Stimulated activated CD4-positive, alpha-beta T cell treated with anti-CD3 and anti-CD28 coated beads, Interleukin-15, amount 100 ng/mL, for 24 hours (primary cell): ENCODE measurements around the gene VDR.

Source experiments
- DNase-seq: peaks from one replicate; pipeline ENCODE4 v3.0.0-alpha.2; 2020

The VDR gene

GRCh38 chr12:47927346-47927745 is 22.6 kb upstream of the VDR start:
- DNase-seq: no peak

DNA sequence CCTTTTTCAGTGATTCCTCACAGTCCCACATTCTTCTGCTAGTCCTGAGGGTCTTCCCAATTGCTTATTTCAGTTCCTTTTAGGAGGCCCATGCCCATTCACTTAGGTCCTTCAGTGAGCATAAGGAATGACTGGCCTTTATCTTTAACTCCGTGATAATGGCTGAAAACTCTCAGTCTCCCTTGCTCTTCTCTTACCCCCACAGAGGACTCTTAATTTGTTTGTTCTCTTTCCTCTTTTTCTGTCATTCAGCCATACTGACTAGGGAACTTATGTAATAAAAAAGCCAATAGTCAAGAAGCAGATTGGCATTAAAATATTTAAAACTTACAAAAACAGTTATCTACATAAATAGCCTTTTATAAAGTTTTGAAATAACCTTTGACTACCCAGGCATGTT is 17.1 kb upstream of the VDR start:
- no peak for DNase-seq

DNA sequence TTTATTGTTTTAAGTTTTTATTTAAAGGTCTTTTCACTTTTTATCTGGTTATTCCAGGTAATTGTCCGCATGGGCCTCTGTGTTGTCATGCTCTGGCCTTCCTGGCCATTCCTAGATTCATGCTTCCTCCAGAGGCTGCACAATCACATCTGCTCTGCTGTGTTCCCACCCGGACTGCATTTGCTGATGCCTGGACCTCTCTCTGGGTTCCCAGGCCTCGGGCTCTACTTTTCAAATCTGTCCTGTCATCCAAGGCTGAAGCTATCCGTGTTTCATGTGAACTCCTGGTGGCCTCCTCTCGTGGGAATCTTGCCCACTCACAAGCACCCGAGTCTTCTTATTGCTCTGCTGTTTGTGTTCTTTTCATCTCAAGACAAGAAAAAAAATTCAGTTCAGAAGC is 16.1 kb upstream of the VDR start:
- no peak for DNase-seq

- no peak for DNase-seq
These were observed 8.3 kb upstream of the VDR start for GRCh38 chr12:47913081-47913480.

DNA sequence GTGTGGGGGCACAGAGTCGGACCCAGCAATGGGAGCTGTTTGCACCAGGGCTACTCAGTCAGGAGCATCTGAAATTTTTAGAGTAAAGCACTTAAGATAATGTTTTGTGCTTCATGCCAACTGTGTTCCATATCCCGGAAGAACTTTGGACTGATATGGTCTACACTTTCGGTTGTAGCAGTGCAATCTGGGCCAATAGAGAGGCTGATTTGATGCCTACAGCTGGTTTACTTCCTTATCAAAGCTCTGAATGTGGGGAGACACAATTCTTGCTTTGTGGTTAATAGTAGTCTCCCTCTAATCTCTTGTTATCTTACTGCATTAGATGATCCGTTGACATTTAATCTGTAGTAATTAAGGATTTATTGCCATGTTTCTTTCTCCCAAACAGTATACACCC is 7.8 kb upstream of the VDR start:
- DNase-seq: no peak

DNA sequence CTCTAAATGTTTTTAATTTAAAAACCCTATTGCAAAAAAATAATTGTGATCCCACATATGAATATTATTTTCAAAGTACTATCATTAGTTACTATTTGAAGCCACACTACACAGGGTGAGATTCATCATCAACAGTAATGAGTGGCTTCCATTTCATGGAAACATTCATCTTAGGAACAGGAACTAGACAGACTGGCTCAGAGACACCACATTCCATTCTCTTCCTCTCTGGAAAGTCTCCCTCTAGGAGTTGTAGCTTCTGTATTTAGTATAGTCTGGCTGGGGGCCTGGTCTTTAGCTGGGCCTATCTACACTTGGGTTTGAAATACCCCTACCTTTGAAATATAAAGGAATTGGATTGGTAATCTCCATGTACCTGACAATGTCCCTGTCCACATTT is 6.2 kb upstream of the VDR start:
- DNase-seq: no peak

- no peak for DNase-seq
These were observed 5.7 kb upstream of the VDR start for GRCh38 chr12:47910486-47910885.

GRCh38 chr12:47909839-47910465 is 5.2 kb upstream of the VDR start:
- no peak for DNase-seq

- DNase-seq: no peak
These were observed 3.9 kb upstream of the VDR start for GRCh38 chr12:47908738-47909137.

GRCh38 chr12:47907851-47908454 is 3.2 kb upstream of the VDR start:
- DNase-seq: no peak

DNA sequence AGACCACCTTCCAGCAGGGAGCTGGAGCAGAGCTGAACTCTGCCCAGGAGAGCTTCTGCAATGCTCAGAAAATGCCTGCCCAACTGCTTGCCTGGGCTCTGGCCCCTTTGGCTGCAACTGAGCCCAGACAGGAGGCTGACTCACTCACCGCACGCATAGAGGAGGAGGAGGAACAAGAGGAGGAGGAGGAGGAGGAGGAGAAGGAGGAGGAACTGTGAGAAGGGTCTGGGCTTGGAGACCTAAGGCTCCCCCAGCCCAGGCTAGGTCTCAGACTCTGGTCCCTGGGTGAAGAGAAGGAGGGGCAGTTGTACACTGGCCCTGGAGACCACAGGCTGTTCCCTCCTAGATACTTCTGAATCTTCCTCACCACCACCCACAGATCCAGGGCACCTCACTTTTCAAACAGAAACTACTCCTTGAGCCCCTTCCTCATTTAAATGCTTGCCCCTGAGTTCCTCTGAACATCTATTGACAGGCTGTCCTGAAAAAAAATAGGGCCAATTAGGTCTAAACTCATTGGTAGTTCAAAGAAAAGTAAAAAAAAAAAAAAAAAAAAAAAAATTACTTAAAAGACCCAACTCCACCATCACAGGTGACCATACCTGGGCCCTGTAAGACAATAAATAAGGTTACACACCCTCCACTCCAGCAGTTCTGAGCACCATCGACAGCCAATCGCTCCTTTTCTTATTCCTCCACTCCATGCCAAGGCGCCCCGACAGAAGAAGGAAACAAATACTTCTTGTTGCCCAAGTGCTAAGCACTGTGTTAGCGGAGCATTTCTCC is 674 bp downstream of the VDR start:
- peak; percentile 84 for DNase-seq

GRCh38 chr12:47903151-47903611 is 1.6 kb downstream of the VDR start:
- DNase-seq: peak; percentile 55

DNA sequence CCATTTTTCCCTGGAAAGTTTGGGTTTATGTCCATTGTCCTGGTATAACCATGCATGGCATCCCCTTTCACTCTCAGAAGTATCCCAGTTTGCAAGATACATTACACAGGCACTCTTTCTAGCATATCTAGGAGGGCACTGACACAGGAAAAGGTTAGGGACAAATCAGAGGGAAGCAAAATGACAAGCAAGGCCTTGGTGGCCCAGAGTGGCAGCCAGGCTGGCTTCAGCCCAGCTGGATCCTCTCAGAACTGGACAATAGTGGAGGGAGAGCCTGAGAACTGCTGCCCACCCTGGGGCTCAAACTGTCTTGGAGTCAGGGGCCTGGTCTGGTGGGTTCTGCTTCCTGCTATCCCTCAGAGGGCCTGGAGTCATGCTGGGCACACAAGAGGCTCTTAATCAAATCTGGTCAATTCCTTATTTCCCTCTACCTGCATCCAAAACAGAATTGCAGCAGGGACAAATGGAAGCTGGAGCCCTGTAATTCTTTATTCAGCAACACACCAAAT is 2.6 kb downstream of the VDR start:
- no peak for DNase-seq

GRCh38 chr12:47901718-47902093 is 3.1 kb downstream of the VDR start:
- no peak for DNase-seq

- DNase-seq: no peak
These were observed 3.6 kb downstream of the VDR start for GRCh38 chr12:47901063-47901717.

DNA sequence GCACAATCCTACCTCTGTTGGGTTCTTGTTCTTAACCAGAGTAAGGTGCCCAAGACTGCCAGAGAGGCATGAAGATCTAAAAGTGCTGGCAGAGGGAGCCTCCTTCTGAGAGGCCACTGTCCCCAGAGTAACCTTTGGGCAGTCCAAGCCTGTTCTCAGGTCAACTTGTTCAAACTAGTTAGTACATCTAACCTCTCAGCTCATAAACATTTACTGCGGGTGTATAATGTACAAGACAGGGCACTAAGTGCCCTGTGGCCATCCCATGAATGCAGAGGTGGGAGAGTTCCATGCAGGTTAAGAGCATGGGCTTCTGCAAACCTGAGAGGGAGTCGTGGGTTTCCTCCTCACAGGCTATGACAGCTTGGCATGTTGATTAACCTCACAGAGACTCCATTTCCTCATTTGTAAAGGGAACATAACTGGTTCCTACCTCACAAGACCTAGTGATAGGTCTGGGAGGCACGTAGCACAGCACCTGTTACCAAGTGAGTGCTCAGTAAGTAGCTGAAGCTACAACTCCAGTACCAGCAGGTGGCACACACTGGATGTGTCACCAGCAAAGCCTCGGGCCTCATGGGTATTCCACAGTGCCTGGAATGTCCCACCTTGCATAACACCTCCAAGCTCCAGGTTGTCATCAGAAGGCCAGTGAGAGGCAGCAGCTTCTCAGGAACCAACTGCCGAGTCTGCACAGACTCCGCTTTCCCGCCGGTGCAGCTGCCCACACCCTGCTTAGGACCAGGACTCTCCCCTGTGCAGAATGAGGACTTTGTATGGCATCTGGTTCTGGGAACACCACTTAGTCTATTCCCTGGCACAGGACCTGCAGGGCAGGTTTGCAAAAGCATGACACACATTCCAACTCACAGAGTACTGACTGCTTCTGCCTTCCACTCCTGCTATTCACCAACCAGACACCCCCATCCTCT is 4.4 kb downstream of the VDR start:
- no peak for DNase-seq

DNA sequence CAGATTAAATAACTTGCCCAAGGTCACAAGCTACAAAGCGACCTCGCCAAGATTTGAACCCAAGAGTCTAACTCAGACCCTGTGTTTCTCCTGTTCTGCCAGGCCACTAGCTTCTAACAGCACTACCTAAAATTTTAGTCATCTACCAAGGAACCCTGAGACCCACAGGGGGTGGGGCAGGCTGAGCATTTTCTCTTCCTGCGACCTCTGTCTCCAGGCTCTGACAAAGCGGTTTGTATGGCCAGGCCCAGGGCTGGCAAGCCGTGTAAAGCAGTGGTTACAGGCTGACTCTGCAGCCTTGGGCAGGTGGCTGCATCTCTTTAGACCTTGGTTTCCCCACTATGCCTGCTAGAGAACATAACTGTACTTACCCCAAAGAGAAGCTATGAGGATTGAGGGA is 5.3 kb downstream of the VDR start:
- no peak for DNase-seq

GRCh38 chr12:47896633-47897032 is 8.2 kb downstream of the VDR start:
- no peak for DNase-seq

- no peak for DNase-seq
These were observed 8.8 kb downstream of the VDR start for GRCh38 chr12:47896022-47896421.

DNA sequence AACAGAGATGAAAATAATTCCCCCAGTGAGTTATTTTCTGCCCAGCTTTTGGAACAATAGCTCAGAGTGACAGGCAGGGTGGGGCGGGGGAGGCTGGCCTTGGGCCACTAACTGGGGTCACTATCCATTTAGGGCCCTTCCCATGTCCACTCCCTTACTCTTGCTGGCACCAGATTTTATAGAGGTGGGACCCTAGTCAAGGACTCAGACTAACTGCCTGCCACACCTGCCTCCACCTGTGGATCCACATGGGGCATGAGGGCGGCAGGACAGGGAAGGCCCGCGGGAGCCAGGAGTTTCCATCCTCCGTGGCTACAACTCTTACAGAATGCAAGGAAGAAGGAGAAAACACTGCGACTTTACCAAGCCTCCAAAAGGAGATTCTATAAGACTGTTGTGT is 10.1 kb downstream of the VDR start:
- no peak for DNase-seq

- DNase-seq: no peak
These were observed 10.7 kb downstream of the VDR start for GRCh38 chr12:47894068-47894467.

- no peak for DNase-seq
These were observed 12.0 kb downstream of the VDR start for GRCh38 chr12:47892819-47893218.
